ENCODE data around the gene ATF5.

The ATF5 gene

DNA sequence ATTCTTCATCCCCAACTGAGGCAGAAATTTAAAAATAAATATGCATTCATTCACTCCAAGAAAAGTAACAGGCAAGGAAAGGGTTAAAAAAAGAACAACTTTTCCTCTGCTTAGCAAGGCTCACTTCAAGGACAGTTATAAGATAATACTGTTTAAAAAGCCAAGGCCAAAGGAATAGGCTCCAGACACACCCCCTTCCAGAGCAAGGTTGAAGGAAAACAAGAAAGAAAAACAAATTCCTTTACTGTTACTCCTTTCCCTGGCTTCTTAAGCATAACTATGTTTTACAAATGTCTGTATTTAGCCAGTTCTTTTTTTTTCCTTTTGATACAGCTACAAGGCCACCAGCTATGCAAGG, 23.5 kb downstream of the ATF5 start:
- TF ChIP-seq, protein P1, sequence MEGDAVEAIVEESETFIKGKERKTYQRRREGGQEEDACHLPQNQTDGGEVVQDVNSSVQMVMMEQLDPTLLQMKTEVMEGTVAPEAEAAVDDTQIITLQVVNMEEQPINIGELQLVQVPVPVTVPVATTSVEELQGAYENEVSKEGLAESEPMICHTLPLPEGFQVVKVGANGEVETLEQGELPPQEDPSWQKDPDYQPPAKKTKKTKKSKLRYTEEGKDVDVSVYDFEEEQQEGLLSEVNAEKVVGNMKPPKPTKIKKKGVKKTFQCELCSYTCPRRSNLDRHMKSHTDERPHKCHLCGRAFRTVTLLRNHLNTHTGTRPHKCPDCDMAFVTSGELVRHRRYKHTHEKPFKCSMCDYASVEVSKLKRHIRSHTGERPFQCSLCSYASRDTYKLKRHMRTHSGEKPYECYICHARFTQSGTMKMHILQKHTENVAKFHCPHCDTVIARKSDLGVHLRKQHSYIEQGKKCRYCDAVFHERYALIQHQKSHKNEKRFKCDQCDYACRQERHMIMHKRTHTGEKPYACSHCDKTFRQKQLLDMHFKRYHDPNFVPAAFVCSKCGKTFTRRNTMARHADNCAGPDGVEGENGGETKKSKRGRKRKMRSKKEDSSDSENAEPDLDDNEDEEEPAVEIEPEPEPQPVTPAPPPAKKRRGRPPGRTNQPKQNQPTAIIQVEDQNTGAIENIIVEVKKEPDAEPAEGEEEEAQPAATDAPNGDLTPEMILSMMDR (conservative IDR thresholded peaks at IDR 0.05; ENCODE audit: low read depth) = no peak
- ChIA-PET POLR2A (ENCODE audit: low non-redundant PET) (no interaction called here), CTCF (no interaction called here)
- H3K27ac ChIP-seq = no peak overlapping the region
- DNase-seq (ENCODE audit: low spot score) = no peak

GRCh38 chr19:49952906-49953305, 23.9 kb downstream of the ATF5 start:
- no peak for DNase-seq (ENCODE audit: low spot score)
- TF ChIP-seq, protein P1 (conservative IDR thresholded peaks at IDR 0.05; ENCODE audit: low read depth) = no peak
- ChIA-PET POLR2A (ENCODE audit: low non-redundant PET) (no interaction called here), CTCF (no interaction called here)
- no peak overlapping the region for H3K27ac ChIP-seq

DNA sequence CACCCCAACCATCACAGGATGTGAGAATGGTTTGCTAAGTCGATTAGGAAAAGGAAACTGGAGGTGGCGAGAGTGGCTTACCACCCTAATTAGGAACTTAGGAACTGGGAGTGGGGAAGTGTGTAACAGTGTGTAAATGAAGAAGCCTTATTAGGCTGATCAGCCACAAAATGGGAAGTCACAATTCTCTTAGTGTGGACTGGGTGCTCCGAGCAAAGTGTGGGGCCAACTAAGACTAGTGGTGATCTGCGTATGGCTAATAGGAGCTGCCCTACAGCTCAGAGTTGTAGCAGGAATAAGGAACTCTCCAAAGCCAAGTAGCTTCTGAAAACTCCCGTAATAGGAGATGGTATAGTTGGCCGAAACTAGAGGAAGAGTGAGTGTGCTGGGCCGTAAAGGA, 24.4 kb downstream of the ATF5 start:
- TF ChIP-seq, protein P1 (conservative IDR thresholded peaks at IDR 0.05; ENCODE audit: low read depth) = no peak
- DNase-seq (ENCODE audit: low spot score) = no peak
- no peak overlapping the region for H3K27ac ChIP-seq
- CTCF ChIA-PET = no interaction called here
- POLR2A ChIA-PET (ENCODE audit: low non-redundant PET) = no interaction called here

- TF ChIP-seq, protein P1 (conservative IDR thresholded peaks at IDR 0.05; ENCODE audit: low read depth) = no peak
- CTCF ChIA-PET = interaction anchor here (0.6 to 1.1 kb wide), 2 partner anchors 223 to 295 kb away, joined by 3 read pairs; no protein-coding TSS in a partner anchor
- no peak overlapping the region for H3K27ac ChIP-seq
- no peak for DNase-seq (ENCODE audit: low spot score)
- POLR2A ChIA-PET (ENCODE audit: low non-redundant PET) = interaction anchor here (0.5 kb wide), 1 partner anchor 957 kb away, joined by 3 read pairs; the partner anchor contains the start of gene KLK4
Observed at GRCh38 chr19:49954092-49954829, 25.3 kb downstream of the ATF5 start.

DNA sequence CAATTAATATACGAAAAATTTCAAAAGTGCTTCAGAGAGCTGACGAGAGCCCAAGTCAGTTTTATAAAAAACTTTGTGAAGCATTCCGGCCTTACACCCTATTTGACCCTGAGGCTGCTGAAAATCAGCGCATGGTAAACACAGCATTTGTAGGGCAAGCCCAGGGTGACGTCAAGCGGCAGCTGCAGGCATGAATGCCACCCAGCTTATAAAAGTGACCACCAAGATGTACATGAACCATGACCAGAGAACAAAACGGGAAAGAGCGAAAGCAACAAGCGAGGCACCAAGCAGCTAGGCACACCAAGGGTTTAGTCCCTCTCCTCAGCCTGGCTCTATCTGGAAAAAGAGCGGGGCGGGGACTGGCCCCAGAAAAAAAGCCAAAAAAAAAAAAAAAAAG, 25.9 kb downstream of the ATF5 start:
- ChIA-PET POLR2A (ENCODE audit: low non-redundant PET) (no interaction called here), CTCF (interaction anchor here (0.6 to 1.1 kb wide), 2 partner anchors 224 to 295 kb away, joined by 3 read pairs; no protein-coding TSS in a partner anchor)
- DNase-seq (ENCODE audit: low spot score) = no peak
- TF ChIP-seq, protein P1 (conservative IDR thresholded peaks at IDR 0.05; ENCODE audit: low read depth) = no peak
- H3K27ac ChIP-seq = no peak overlapping the region

DNA sequence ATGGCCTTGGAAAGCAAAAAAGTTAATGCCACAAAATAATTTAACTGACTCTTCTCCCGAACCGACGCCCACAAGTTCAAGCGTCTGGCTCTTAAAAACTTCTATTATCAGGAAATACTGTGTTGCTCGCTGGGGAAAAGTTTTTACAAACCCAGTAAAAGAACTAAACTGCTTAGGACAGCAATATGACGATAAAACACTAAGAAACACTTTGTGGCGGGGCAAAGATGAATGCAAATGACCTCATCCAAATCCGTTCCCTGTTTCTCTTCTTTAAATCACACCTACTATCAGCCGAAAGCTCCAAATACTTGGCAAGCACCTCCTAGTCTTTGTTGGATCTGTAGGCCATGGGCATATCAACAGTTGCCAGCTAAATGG, 27.1 kb downstream of the ATF5 start:
- CTCF ChIA-PET = no interaction called here
- POLR2A ChIA-PET (ENCODE audit: low non-redundant PET) = no interaction called here
- TF ChIP-seq, protein P1 (conservative IDR thresholded peaks at IDR 0.05; ENCODE audit: low read depth) = no peak
- no peak overlapping the region for H3K27ac ChIP-seq
- no peak for DNase-seq (ENCODE audit: low spot score)

Data from RWPE1 (cell line).